NCI-H460 (cell line): ENCODE measurements around the gene DUOXA2. TPM values are rescaled to one million over a fixed set of nuclear protein-coding genes. Genes with fewer than 3 reads are reported as not detected.
"Not testable (repeated sequence)": the region's sequence is repeated elsewhere in the genome, so short reads cannot be mapped to it uniquely, and the experiment has no call there.

ENCODE experiments used
- DNase-seq: peaks from one replicate; pipeline ENCODE4 v3.0.0-alpha.2; 2016; ENCODE audit warnings: low read depth; ENCODE audit errors: extremely low read depth
- total RNA-seq: library from RNA; depleted of rRNA; stranded (reverse); fragments of >200 nt; shearing (Covaris generic); gene quantifications from 2 replicates; pipeline ENCODE4 v1.2.3, GENCODE V29; 2014

Gene DUOXA2
- total RNA-seq, 1 experiment from 2014 or later = not detected

- no peak for DNase-seq
These were observed 19.8 kb upstream of the DUOXA2 start for GRCh38 chr15:45094358-45094730.

DNA sequence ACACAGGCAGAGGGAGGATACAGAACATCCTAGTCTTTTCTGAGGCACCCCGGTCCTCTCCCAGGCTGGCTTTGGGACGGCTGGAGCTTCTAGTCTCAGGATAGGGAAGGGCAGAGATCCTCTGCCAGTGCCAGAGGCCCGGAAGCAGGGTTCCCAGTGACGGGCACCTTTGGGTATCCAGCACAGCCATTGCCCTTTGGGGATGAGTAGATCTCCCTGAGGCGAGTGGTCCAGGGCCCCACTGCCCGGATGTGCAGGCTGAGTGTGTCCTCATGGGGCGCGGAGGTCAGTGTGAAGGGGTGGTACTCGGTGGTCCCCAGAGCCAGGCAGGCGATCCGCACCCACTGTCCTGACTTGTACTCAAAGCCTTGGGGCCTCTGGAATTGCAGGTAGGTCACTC, 18.5 kb upstream of the DUOXA2 start:
- DNase-seq = no peak

GRCh38 chr15:45097466-45097865, 16.7 kb upstream of the DUOXA2 start:
- no peak for DNase-seq

GRCh38 chr15:45099549-45100165, 14.5 kb upstream of the DUOXA2 start:
- no peak for DNase-seq

DNA sequence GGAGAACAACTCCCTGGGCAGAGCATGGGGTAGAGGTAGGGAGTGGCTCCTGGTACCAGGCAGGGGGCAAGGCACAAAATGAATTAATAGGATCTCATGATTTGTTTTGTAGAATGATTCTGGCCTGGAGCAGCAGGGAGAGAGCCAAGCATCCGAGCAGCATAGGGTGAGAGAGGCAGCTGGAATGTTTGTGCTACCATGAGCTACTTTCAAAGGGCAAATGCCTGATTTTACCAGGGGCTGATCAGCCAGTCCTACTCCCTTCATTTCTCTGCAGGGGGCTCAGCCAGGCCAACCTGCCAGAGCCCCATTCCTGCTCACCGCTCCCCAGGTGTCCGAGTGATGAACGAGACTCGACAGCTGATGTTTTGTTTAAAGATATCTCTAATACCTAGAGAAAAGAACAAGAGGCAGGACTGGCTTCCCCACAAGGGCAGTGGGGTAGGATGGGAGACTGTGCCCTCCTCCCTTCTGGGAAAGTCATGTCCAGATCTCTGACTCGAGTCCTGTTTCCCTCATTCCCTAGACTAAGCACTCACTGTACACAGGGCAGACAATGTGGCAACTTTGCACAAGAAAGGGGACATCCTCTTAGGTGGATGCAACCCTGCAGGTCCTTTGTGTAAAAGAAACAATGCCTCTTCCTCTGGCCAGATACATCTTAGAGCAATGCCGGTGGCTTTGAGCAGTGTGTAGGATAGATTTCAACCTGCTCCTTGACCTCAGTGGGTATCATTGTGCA, 13.1 kb upstream of the DUOXA2 start:
- no peak for DNase-seq

DNA sequence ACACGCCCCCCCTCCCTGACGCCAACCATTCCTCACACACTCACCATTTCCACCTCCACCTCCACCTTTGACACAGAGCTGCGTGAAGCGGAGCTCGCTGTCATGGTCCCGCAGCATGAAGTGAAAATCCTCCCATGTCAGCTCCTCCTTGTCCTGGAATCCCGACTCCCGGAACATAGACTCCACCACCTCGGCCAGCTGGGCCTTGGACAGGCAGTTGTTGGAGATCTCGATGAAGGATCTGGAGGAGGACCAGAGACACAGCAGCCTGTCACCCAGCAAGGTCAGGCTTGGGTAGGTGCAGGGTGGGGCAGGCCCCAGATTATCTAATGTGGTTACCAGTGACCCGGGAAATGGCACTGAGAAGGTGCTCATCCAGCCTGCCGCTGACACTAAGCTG, 12.4 kb upstream of the DUOXA2 start:
- DNase-seq = no peak

GRCh38 chr15:45102226-45102625, 11.9 kb upstream of the DUOXA2 start:
- no peak for DNase-seq

- DNase-seq = not testable (repeated sequence)
These were observed 10.0 kb upstream of the DUOXA2 start for GRCh38 chr15:45104170-45104569.

GRCh38 chr15:45105586-45105985, 8.5 kb upstream of the DUOXA2 start:
- DNase-seq = no peak

- no peak for DNase-seq
These were observed 7.9 kb upstream of the DUOXA2 start for GRCh38 chr15:45106002-45106790.

- DNase-seq = no peak
These were observed 6.0 kb upstream of the DUOXA2 start for GRCh38 chr15:45107941-45108630.

- DNase-seq = no peak
These were observed 3.8 kb upstream of the DUOXA2 start for GRCh38 chr15:45110256-45110820.

DNA sequence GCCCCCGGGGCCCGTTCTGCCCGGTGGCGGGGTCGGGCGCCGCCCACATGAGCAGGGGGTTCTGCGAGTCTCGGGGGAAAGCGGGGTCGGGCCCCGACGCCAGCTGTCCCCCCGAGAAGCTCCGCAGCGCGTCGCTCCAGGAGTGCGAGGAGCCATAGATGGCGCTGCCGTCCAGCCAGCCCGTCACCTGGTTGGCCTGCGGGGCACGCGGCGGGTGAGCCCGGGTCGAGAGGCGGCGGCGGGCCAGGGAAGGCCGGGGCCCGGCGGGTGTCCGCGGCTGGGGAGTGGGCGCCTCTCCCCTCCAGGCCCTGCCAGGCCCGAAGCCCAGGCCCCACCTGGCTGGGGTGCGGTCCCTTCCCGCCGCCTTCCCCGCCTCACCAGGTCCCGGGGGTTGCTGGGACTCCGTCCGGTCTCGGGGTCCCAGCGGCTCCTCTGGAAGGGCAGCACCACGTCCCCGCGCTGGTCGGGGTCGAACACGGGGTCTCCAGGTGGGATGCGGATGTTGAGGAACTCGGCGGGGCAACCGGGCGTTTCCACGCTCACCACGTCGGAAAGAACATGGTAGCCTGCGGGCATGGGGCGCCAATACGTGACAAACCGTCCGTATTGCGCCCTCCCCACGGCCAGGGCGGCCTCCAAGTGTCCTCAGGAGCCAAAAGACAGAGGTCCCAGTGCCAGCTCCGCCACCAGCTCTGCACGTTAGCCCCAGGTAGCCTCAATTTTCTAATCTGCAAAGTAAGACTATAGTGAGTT, 2.6 kb upstream of the DUOXA2 start:
- DNase-seq = no peak

DNA sequence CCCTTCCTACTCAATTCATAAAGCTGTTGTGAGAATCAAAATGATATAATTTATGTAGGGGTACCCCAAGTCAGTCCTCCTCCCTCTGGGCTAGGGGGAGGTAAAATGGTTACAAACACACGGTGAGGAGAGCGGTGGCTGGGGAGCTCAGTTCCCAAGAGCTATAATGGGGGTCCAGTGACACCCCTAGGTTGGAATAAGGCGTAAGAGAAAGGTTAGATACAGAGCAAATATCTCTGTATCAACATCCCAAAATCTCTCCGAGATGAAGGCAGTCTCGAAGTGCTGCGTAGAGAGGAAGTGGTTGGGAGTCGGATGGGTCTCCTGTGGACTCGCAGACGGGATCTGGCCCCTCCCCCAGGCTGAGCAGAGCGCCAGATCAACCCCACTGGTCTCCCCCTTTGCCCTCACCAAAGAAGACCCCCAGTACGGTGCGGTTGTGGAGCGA, 2.0 kb upstream of the DUOXA2 start:
- DNase-seq = no peak

DNA sequence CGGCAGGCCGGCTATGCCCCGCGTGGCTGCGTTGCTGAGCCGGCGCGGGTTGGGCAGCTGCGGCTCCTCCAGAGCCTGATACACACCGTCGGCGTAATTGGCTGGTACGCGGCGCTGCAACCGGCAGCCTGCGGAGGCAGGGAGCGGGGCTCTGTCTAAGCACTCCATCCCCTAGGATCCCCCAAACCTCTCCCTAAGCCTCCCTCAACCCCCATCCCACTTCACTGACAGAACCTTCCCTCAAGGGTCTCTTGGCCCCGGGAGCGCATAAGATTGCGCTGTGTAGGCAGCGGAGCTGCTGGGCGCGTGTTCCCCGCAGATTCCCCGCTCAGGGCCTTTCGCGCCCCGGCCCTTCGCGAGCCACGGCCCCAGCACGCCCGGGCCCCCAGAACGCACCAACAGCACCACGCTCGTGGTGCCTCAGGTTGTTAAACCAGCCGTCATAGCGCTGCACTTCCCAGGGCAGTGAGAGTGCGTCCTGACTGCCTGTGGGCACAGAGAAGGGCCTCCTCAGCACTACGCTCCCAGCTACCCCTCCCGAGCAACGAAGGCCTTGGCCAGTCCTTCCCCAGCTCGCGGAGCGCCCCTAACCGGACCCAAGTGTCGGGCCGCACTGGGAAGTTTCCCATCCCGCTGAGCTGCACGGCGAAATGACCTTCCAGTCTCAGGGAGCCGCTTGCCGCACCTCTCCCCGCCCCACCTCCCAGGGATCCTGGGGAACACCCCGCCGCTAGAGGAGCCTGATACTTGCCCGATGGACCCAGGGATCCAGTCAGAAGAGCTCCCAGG, 1.3 kb upstream of the DUOXA2 start:
- DNase-seq = no peak

DNA sequence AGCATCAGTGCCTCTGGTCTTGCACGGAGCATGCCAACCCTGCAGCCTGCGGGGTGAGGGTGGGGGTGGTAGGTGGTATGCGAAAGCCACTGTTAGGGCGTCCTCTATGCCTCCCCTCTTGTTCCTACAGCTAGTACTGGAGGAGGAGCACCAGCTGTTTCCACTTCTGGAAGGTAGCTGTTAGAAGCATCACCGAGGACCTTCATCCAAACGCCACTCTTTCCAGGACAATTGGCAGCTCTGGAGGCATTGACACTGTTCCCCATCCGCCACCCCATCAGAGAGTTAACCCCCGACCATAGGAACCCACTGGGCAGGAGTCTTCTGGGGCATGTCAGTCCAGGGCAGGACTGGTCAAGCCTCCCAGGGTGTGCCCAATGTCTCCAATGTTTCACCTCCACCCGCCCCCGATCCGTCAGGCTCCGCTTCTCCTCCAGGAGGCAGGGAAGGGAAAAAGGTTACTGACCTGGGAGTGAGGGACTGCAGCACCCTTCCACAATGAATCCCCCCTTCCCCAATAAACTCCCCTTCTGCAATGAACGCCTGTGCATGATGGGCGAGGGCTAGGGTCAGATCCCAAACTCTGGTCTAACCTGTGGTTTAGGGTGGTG, 641 bp upstream of the DUOXA2 start:
- no peak for DNase-seq

- no peak for DNase-seq
These were observed 592 bp downstream of the DUOXA2 start for GRCh38 chr15:45114751-45115085.

DNA sequence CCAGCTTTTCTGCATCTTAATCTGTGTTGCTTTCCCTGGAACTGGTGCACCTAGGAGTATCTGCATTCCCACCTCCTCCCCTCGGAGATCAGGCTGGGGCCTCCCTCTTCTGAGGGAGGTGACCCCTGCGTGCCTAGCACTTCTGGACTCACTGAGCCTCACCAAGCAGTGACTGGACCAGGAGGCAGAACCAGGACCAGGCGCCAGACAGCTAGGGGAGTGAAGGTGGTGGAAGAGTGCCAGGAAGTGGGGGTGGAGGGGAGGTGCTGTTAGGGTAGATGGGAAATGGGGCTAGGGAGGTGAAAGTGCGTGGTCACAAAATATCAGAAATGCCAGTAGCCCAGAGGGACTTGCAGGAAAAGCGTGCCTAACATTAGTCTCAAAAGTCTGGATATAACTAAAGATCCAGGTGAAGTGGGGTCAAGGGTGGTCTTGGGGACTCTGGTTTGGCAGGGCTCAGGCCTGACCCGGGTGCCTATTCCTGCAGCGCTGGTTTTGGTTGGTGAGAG, 1.2 kb downstream of the DUOXA2 start:
- no peak for DNase-seq

GRCh38 chr15:45116006-45116481, 1.9 kb downstream of the DUOXA2 start:
- no peak for DNase-seq
